GM06990 (cell line): ENCODE data around the gene FBXO40.
A peak's percentile ranks its signal among the peaks of the same experiment; 100 is the strongest.

ENCODE experiments used
- DNase-seq: peaks from one replicate; pipeline ENCODE4 v3.0.0-alpha.2; 2011; ENCODE audit not compliant: insufficient read length; ENCODE audit errors: extremely low read depth
- H3K27me3 ChIP-seq: replicated peaks from 2 replicates; pipeline ENCODE4 v1.6.0; 2011; ENCODE audit warnings: low read length; ENCODE audit not compliant: control insufficient read depth, insufficient read depth
- H3K36me3 ChIP-seq: 2 replicates; pipeline ENCODE4 v1.5.1; 2011; ENCODE audit warnings: low read length; ENCODE audit not compliant: control insufficient read depth, insufficient read depth
- H3K4me3 ChIP-seq: replicated peaks from 2 replicates; pipeline ENCODE4 v1.5.1; 2011; ENCODE audit warnings: low read depth, mild to moderate bottlenecking, control low read depth, low read length
- CTCF ChIP-seq: IDR thresholded peaks from 2 replicates; pipeline ENCODE4 v1.5.1; 2011; ENCODE audit warnings: low read length, control low read depth, mild to moderate bottlenecking, inconsistent platforms; ENCODE audit not compliant: insufficient read depth, poor library complexity, severe bottlenecking

FBXO40 gene

GRCh38 chr3:121592856-121593702, at the start of gene FBXO40:
TSS of gene FBXO40 (plus strand) at chr3:121593379. CDS start at chr3:121620576, 27,197 bp downstream.
- no peaks in the 10 kb centered on the region for H3K36me3 ChIP-seq
- TF ChIP-seq CTCF = no peak
- H3K4me3 ChIP-seq = no peak within 1 kb of the TSS; the same call in 1 of the 2 replicates
- no peak for DNase-seq
- H3K27me3 ChIP-seq = no peaks in the 10 kb centered on the region

- H3K36me3 ChIP-seq = no peaks in the 10 kb centered on the region
- no peak for TF ChIP-seq CTCF
- no peak for DNase-seq
- peak overlapping the region; percentile 78 for H3K4me3 ChIP-seq
- H3K27me3 ChIP-seq = no peaks in the 10 kb centered on the region
Measured at GRCh38 chr3:121545049-121545573, 48.1 kb upstream of the FBXO40 start.

GRCh38 chr3:121545574-121546455, 47.4 kb upstream of the FBXO40 start, which contains the start of gene POLQ:
TSS of gene POLQ (minus strand) at chr3:121545988. CDS start at chr3:121545877, 111 bp downstream.
- no peaks in the 10 kb centered on the region for H3K36me3 ChIP-seq
- TF ChIP-seq CTCF = no peak
- no peaks in the 10 kb centered on the region for H3K27me3 ChIP-seq
- peak within 1 kb of the TSS; percentile 78 for H3K4me3 ChIP-seq
- DNase-seq = peak; percentile 84

DNA sequence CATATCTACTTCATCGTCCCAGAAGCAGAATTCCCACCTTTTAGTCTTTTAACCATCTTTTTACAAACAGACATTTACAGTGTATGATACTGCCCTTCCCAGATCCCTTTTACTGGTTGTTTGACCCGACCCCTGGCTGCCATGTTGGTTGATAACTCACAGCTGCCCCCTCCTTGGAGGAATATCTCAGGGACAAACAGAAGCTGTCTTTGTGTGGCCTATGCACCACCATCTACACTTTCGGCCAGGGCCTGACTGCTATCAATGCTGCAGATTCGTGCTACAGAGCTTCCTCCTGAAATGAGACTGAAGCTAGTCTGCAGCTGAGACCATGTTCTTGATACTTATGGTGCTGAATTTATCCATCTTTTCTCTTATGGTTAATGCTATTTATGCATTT, 40.8 kb upstream of the FBXO40 start:
- TF ChIP-seq CTCF = no peak
- H3K36me3 ChIP-seq = no peaks in the 10 kb centered on the region
- DNase-seq = no peak

DNA sequence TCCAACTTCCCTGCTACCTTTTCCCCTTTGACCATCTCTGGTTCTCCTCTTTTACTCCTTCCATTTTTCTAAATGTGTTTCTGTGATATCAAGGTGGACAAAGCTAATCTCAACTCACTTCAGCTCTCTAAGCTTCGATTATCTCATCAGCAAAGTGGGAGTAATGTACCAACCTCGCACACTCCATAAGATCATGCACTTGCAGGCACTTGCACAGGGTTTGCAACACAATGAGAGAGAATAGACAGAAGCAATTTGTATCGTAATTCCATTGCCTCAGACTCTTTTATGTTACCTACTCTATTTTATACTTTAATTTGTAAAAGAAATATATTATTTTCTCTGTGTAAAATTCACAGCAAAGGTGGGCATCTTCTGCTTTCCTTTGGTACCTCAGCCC, 40.4 kb upstream of the FBXO40 start:
- no peak for DNase-seq
- TF ChIP-seq CTCF = no peak
- H3K4me3 ChIP-seq = no peak overlapping the region
- H3K27me3 ChIP-seq = no peaks in the 10 kb centered on the region
- H3K36me3 ChIP-seq = no peaks in the 10 kb centered on the region

More for the DNA sequence above, 40.8 kb upstream of the FBXO40 start:
- Histone ChIP-seq H3K4me3 (no peak overlapping the region), H3K27me3 (no peaks in the 10 kb centered on the region)
